ENCODE data around the gene KRTAP19-3.
"Not testable (repeated sequence)": the region's sequence is repeated elsewhere in the genome, so short reads cannot be mapped to it uniquely, and the experiment has no call there.

The KRTAP19-3 gene

GRCh38 chr21:30491963-30492428 is at the start of gene KRTAP19-3:
KRTAP19-3 (minus strand) TSS chr21:30492013; CDS start chr21:30491957, 56 bp downstream.
- H3K36me3 Mint-ChIP-seq (ENCODE audit: low read depth): no peaks in the 10 kb centered on the region
- H3K9me3 Mint-ChIP-seq: peaks cover 6% of the 10 kb centered on the region
- H3K4me3 Mint-ChIP-seq: no peak within 1 kb of the TSS
- H3K4me1 Mint-ChIP-seq: no peaks in the 10 kb centered on the region
- no peaks in the 10 kb centered on the region for H3K27me3 Mint-ChIP-seq (ENCODE audit: low read depth)
- no peak for TF ChIP-seq CTCF (IDR thresholded peaks at IDR 0.05; ENCODE audit: unreplicated experiment in 3 of 3)
- H3K27ac Mint-ChIP-seq: no peak within 1 kb of the TSS

GRCh38 chr21:30518876-30519275 is 27.1 kb upstream of the KRTAP19-3 start:
- Mint-ChIP-seq H3K27ac (no peak overlapping the region), H3K4me3 (no peak overlapping the region), H3K36me3 (ENCODE audit: low read depth) (no peaks in the 10 kb centered on the region), H3K9me3 (no peaks in the 10 kb centered on the region), H3K27me3 (ENCODE audit: low read depth) (no peaks in the 10 kb centered on the region), H3K4me1 (no peaks in the 10 kb centered on the region)
- no peak for TF ChIP-seq CTCF (IDR thresholded peaks at IDR 0.05; ENCODE audit: unreplicated experiment in 3 of 3)

GRCh38 chr21:30515681-30516080 is 23.9 kb upstream of the KRTAP19-3 start:
- no peaks in the 10 kb centered on the region for H3K9me3 Mint-ChIP-seq

GRCh38 chr21:30505621-30506205 is 13.9 kb upstream of the KRTAP19-3 start:
- H3K9me3 Mint-ChIP-seq; H3K27ac Mint-ChIP-seq; H3K27me3 Mint-ChIP-seq (ENCODE audit: low read depth); H3K36me3 Mint-ChIP-seq (ENCODE audit: low read depth); H3K4me1 Mint-ChIP-seq; H3K4me3 Mint-ChIP-seq: not testable (repeated sequence)
- TF ChIP-seq CTCF (IDR thresholded peaks at IDR 0.05; ENCODE audit: unreplicated experiment in 3 of 3): peak in 1 of 3 experiments; percentile 29

More at GRCh38 chr21:30515681-30516080, 23.9 kb upstream of the KRTAP19-3 start:
- Mint-ChIP-seq H3K27ac (no peak overlapping the region), H3K36me3 (ENCODE audit: low read depth) (no peaks in the 10 kb centered on the region), H3K4me3 (no peak overlapping the region), H3K4me1 (no peaks in the 10 kb centered on the region), H3K27me3 (ENCODE audit: low read depth) (no peaks in the 10 kb centered on the region)
- TF ChIP-seq CTCF (IDR thresholded peaks at IDR 0.05; ENCODE audit: unreplicated experiment in 3 of 3): no peak

GRCh38 chr21:30502041-30502440 is 10.2 kb upstream of the KRTAP19-3 start, which contains the start of gene KRTAP19-5:
KRTAP19-5 (minus strand) TSS chr21:30502141; CDS start chr21:30502090, 51 bp downstream.
- H3K27ac Mint-ChIP-seq: no peak within 1 kb of the TSS
- H3K4me3 Mint-ChIP-seq: no peak within 1 kb of the TSS
- no peaks in the 10 kb centered on the region for H3K27me3 Mint-ChIP-seq (ENCODE audit: low read depth)
- no peak for TF ChIP-seq CTCF (IDR thresholded peaks at IDR 0.05; ENCODE audit: unreplicated experiment in 3 of 3)
- peaks cover 6% of the 10 kb centered on the region for H3K9me3 Mint-ChIP-seq
- no peaks in the 10 kb centered on the region for H3K36me3 Mint-ChIP-seq (ENCODE audit: low read depth)
- H3K4me1 Mint-ChIP-seq: no peaks in the 10 kb centered on the region

GRCh38 chr21:30497065-30497464 is 5.3 kb upstream of the KRTAP19-3 start, which contains the start of gene KRTAP19-4:
KRTAP19-4 (minus strand) TSS chr21:30497165; CDS start chr21:30497110, 55 bp downstream.
- Mint-ChIP-seq H3K4me1 (no peaks in the 10 kb centered on the region), H3K27me3 (ENCODE audit: low read depth) (no peaks in the 10 kb centered on the region), H3K27ac (no peak within 1 kb of the TSS), H3K36me3 (ENCODE audit: low read depth) (no peaks in the 10 kb centered on the region), H3K9me3 (no peaks in the 10 kb centered on the region), H3K4me3 (no peak within 1 kb of the TSS)
- TF ChIP-seq CTCF (IDR thresholded peaks at IDR 0.05; ENCODE audit: unreplicated experiment in 3 of 3): no peak
